Astrocyte (in vitro differentiated cells and primary cell): ENCODE results near the gene COL2A1.

Experiments
- EZH2 ChIP-seq: IDR thresholded peaks from 2 replicates; pipeline ENCODE4 v1.6.1; 2012; ENCODE audit warnings: mild to moderate bottlenecking, low read length, inconsistent platforms; ENCODE audit not compliant: insufficient read depth
- TF ChIP-seq, protein P1 (sequence below): IDR thresholded peaks from 2 replicates; pipeline ENCODE4 v1.5.1; 2011; ENCODE audit warnings: low read depth, mild to moderate bottlenecking, inconsistent platforms, low read length, moderate library complexity; ENCODE audit not compliant: insufficient read depth

GRCh38 chr12:47993491-47993890, 10.8 kb downstream of the COL2A1 start:
- TF ChIP-seq, protein P1, sequence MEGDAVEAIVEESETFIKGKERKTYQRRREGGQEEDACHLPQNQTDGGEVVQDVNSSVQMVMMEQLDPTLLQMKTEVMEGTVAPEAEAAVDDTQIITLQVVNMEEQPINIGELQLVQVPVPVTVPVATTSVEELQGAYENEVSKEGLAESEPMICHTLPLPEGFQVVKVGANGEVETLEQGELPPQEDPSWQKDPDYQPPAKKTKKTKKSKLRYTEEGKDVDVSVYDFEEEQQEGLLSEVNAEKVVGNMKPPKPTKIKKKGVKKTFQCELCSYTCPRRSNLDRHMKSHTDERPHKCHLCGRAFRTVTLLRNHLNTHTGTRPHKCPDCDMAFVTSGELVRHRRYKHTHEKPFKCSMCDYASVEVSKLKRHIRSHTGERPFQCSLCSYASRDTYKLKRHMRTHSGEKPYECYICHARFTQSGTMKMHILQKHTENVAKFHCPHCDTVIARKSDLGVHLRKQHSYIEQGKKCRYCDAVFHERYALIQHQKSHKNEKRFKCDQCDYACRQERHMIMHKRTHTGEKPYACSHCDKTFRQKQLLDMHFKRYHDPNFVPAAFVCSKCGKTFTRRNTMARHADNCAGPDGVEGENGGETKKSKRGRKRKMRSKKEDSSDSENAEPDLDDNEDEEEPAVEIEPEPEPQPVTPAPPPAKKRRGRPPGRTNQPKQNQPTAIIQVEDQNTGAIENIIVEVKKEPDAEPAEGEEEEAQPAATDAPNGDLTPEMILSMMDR, result no peak
- TF ChIP-seq EZH2, result no peak
